HUES48 (cell line): ENCODE data around the gene PCDHB8.
"Not testable (repeated sequence)": the region's sequence is repeated elsewhere in the genome, so short reads cannot be mapped to it uniquely, and the experiment has no call there.

Experiments used
- H3K27ac ChIP-seq: one replicate; pipeline ENCODE4 v1.7.0; 2013; ENCODE audit warnings: low read depth, low read length, inconsistent platforms
- H3K27me3 ChIP-seq: 2 replicates; pipeline ENCODE4 v1.6.1; 2013; ENCODE audit warnings: mild to moderate bottlenecking, low read length; ENCODE audit not compliant: control insufficient read depth, insufficient read depth
- H3K36me3 ChIP-seq: 2 replicates; pipeline ENCODE4 v1.6.1; 2013; ENCODE audit warnings: low read length; ENCODE audit not compliant: control insufficient read depth, insufficient read depth
- H3K4me1 ChIP-seq: 2 replicates; pipeline ENCODE4 v1.6.1; 2013; ENCODE audit warnings: mild to moderate bottlenecking, low read length; ENCODE audit not compliant: control insufficient read depth, insufficient read depth
- H3K4me3 ChIP-seq: 2 replicates; pipeline ENCODE4 v1.5.1; 2013; ENCODE audit warnings: mild to moderate bottlenecking, low read depth, low read length
- H3K9ac ChIP-seq: 2 replicates; pipeline ENCODE4 v1.6.1; 2013; ENCODE audit warnings: mild to moderate bottlenecking, low read depth, low read length, moderate library complexity
- H3K9me3 ChIP-seq: 2 replicates; pipeline ENCODE4 v1.6.1; 2013; ENCODE audit warnings: low read length; ENCODE audit not compliant: control insufficient read depth, insufficient read depth

Gene PCDHB8

GRCh38 chr5:141210281-141210680 lies 32.7 kb downstream of the PCDHB8 start:
- H3K9ac ChIP-seq, H3K4me1 ChIP-seq, H3K27ac ChIP-seq, H3K36me3 ChIP-seq, H3K27me3 ChIP-seq, H3K9me3 ChIP-seq, H3K4me3 ChIP-seq: not testable (repeated sequence)

GRCh38 chr5:141210849-141211248 lies 33.3 kb downstream of the PCDHB8 start:
- not testable (repeated sequence) for H3K36me3 ChIP-seq, H3K9me3 ChIP-seq, H3K27ac ChIP-seq, H3K27me3 ChIP-seq, H3K9ac ChIP-seq, H3K4me1 ChIP-seq, H3K4me3 ChIP-seq

GRCh38 chr5:141213656-141214339 lies 36.2 kb downstream of the PCDHB8 start, which contains the start of gene PCDHB13:
PCDHB13 (plus strand) TSS chr5:141213919; CDS start chr5:141214124, 205 bp downstream.
- not testable (repeated sequence) for H3K4me3 ChIP-seq, H3K9ac ChIP-seq

GRCh38 chr5:141214583-141214982 lies 37.0 kb downstream of the PCDHB8 start:
- H3K36me3 ChIP-seq, H3K9ac ChIP-seq, H3K4me1 ChIP-seq, H3K4me3 ChIP-seq, H3K27ac ChIP-seq, H3K9me3 ChIP-seq, H3K27me3 ChIP-seq: not testable (repeated sequence)

More at GRCh38 chr5:141213656-141214339, 36.2 kb downstream of the PCDHB8 start, which contains the start of gene PCDHB13:
- H3K4me1 ChIP-seq, H3K27ac ChIP-seq, H3K27me3 ChIP-seq, H3K9me3 ChIP-seq, H3K36me3 ChIP-seq: not testable (repeated sequence)

GRCh38 chr5:141215504-141215903 lies 37.9 kb downstream of the PCDHB8 start:
- not testable (repeated sequence) for H3K9ac ChIP-seq, H3K27ac ChIP-seq, H3K4me1 ChIP-seq, H3K4me3 ChIP-seq, H3K27me3 ChIP-seq, H3K36me3 ChIP-seq, H3K9me3 ChIP-seq

- H3K4me1 ChIP-seq, H3K9ac ChIP-seq, H3K36me3 ChIP-seq, H3K4me3 ChIP-seq, H3K9me3 ChIP-seq, H3K27ac ChIP-seq, H3K27me3 ChIP-seq: not testable (repeated sequence)
Observed at GRCh38 chr5:141216035-141216434, 38.4 kb downstream of the PCDHB8 start.

- H3K9me3 ChIP-seq, result peaks cover 5% of the 10 kb centered on the region; the same call in 1 of the 2 replicates
- peaks cover 4% of the 10 kb centered on the region; the same call in 1 of the 2 replicates for H3K4me1 ChIP-seq
- no peak within 1 kb of the TSS for H3K9ac ChIP-seq
- H3K4me3 ChIP-seq, result peak within 1 kb of the TSS; percentile 27
- H3K36me3 ChIP-seq, result no peaks in the 10 kb centered on the region
- peak within 1 kb of the TSS; percentile 53 for H3K27ac ChIP-seq
- no peaks in the 10 kb centered on the region for H3K27me3 ChIP-seq
Observed at GRCh38 chr5:141223112-141223783, 45.7 kb downstream of the PCDHB8 start, which contains the start of gene PCDHB14. PCDHB14 (plus strand) TSS chr5:141223343; CDS start chr5:141223506, 163 bp downstream.

- peaks cover 12% of the 10 kb centered on the region for H3K9me3 ChIP-seq
- H3K27me3 ChIP-seq, H3K4me1 ChIP-seq, H3K4me3 ChIP-seq, H3K36me3 ChIP-seq, H3K27ac ChIP-seq, H3K9ac ChIP-seq: not testable (repeated sequence)
Observed at GRCh38 chr5:141224844-141225243, 47.3 kb downstream of the PCDHB8 start.

GRCh38 chr5:141225421-141225820 lies 47.8 kb downstream of the PCDHB8 start:
- H3K9me3 ChIP-seq, result peaks cover 12% of the 10 kb centered on the region

More at GRCh38 chr5:141225421-141225820, 47.8 kb downstream of the PCDHB8 start:
- not testable (repeated sequence) for H3K27me3 ChIP-seq, H3K4me1 ChIP-seq, H3K4me3 ChIP-seq, H3K27ac ChIP-seq, H3K9ac ChIP-seq, H3K36me3 ChIP-seq
